Neural cell (in vitro differentiated cells): ENCODE data around the gene FASLG.

Experiments
- POLR2AphosphoS5 ChIP-seq: IDR thresholded peaks from 2 replicates; pipeline ENCODE4 v1.6.1; 2012
- TF ChIP-seq, protein P1 (sequence below): fragments of 450-650 bp; IDR thresholded peaks from 2 replicates; pipeline ENCODE4 v1.5.1; 2014; ENCODE audit warnings: antibody characterized with exemption, mild to moderate bottlenecking, moderate library complexity; ENCODE audit not compliant: poor library complexity, severe bottlenecking

DNA sequence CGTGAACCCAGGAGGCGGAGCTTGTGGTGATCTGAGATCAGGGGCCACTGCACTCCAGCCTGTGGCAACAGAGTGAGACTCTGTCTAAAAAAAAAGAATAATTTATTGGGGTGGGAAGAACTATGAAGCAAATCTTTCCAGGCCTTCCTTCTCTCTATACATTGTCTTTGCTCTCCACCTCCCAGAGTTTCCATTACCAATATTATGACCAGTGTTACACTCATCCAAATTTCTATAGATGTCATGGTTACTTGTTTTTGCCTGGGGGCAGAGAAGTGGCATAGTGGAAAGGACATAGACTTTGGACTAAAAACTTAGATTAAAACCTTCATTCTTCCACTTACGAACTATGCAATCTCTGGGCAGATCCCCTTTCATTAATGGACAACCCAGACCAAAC, 10.1 kb downstream of the FASLG start:
- TF ChIP-seq, protein P1, sequence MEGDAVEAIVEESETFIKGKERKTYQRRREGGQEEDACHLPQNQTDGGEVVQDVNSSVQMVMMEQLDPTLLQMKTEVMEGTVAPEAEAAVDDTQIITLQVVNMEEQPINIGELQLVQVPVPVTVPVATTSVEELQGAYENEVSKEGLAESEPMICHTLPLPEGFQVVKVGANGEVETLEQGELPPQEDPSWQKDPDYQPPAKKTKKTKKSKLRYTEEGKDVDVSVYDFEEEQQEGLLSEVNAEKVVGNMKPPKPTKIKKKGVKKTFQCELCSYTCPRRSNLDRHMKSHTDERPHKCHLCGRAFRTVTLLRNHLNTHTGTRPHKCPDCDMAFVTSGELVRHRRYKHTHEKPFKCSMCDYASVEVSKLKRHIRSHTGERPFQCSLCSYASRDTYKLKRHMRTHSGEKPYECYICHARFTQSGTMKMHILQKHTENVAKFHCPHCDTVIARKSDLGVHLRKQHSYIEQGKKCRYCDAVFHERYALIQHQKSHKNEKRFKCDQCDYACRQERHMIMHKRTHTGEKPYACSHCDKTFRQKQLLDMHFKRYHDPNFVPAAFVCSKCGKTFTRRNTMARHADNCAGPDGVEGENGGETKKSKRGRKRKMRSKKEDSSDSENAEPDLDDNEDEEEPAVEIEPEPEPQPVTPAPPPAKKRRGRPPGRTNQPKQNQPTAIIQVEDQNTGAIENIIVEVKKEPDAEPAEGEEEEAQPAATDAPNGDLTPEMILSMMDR = no peak
- TF ChIP-seq POLR2AphosphoS5 = no peak
